ENCODE results near the gene RNF19B.

DNA sequence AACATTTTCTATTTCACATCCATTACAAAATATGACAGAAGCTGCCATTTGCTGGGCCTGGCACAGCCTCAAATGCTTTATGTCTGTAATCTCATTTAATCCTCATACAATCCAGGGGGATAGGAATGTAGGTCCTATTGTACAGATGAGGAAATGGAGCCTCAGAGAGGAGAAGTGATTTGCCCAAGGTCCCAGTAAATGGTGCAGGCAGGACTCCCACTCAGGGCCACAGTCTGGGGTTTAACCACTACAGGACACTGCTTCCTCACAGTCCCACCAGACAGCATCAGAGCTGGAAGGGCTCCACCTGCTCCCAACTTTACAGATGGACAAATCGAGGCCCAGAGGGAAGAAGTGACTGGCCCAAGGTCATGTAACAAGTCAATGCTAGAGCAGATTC, 20.6 kb upstream of the RNF19B start:
- TF ChIP-seq, protein P1, sequence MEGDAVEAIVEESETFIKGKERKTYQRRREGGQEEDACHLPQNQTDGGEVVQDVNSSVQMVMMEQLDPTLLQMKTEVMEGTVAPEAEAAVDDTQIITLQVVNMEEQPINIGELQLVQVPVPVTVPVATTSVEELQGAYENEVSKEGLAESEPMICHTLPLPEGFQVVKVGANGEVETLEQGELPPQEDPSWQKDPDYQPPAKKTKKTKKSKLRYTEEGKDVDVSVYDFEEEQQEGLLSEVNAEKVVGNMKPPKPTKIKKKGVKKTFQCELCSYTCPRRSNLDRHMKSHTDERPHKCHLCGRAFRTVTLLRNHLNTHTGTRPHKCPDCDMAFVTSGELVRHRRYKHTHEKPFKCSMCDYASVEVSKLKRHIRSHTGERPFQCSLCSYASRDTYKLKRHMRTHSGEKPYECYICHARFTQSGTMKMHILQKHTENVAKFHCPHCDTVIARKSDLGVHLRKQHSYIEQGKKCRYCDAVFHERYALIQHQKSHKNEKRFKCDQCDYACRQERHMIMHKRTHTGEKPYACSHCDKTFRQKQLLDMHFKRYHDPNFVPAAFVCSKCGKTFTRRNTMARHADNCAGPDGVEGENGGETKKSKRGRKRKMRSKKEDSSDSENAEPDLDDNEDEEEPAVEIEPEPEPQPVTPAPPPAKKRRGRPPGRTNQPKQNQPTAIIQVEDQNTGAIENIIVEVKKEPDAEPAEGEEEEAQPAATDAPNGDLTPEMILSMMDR (IDR thresholded peaks at IDR 0.05) = no peak
- no peak for TF ChIP-seq POLR2A (IDR thresholded peaks at IDR 0.05)

Measured in tibial nerve (tissue), 3 donors.